Astrocyte of the hippocampus (primary cell): ENCODE results near the gene HNRNPH1.
"Not testable (repeated sequence)": the region's sequence is repeated elsewhere in the genome, so short reads cannot be mapped to it uniquely, and the experiment has no call there.

Experiments used
- DNase-seq: peaks from one replicate; pipeline ENCODE4 v3.0.0; 2011; ENCODE audit warnings: low read depth, low spot score

The HNRNPH1 gene, protein sequence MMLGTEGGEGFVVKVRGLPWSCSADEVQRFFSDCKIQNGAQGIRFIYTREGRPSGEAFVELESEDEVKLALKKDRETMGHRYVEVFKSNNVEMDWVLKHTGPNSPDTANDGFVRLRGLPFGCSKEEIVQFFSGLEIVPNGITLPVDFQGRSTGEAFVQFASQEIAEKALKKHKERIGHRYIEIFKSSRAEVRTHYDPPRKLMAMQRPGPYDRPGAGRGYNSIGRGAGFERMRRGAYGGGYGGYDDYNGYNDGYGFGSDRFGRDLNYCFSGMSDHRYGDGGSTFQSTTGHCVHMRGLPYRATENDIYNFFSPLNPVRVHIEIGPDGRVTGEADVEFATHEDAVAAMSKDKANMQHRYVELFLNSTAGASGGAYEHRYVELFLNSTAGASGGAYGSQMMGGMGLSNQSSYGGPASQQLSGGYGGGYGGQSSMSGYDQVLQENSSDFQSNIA

DNA sequence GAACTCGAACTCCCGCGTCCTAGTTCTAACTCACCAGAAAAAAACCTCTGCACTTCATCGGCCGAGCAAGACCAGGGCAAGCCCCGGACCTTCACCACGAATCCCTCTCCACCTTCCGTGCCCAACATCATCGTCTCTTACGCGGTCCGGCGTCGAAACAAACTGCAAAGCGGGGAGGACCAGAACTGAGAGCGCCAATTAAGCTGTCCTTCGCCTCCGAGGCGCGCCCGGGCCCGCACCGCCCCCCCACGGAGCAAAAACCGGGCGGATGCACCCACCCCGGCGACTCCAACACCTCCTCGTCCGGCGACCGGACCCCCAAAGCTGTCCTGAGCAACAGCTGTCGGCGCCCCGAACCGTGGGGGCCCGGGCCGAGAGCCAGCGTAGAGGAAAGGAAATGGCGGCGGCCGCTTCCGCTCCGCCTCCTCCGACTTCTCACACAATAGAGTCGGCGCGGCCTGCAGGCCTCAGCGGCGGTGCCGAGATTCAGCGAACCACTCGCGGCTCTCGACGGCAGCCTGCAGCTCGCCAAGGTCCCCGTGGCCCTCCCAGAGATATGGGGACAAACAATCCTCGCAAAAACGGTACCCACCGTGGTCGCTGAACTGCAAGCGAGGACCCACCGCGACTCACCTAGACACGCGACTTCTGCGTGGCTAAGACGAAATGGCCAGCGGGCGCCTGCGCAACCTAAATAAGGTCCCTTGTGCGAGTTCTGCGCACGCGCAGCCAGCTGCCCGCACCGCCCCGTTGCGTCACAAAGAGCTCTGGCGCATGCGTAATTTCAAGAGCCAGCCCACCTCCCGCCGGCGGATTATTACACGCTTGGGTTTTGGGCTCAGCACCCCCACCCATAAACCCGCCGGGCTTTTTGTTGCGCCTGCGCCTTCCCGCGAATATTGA is at the start of gene HNRNPH1:
Gene HNRNPH1, minus strand, starts transcription at position 669 of the 903 bp plus-strand sequence. Its CDS starts 538 bp downstream, at position 131.
- peak; percentile 99 for DNase-seq

DNA sequence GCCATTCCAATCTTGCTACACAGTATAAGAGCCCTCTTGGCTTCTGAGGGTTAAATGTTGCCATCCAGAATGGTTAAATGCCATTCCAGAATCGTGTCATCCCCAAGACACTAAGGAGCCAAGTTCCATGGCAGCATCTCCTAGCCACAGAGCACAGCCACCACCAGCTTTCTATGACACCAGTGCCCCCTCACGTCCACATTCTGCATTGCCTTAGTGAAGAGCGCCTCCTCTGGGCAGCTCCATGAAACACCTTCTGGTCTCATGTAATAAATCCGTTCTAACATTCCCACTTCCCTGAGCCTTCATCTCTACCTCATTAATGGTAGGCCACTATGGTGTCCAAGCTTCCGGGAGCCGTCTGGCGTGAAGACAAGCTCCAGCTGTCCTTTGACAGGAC is 44.9 kb upstream of the HNRNPH1 start:
- DNase-seq = peak; percentile 46

DNA sequence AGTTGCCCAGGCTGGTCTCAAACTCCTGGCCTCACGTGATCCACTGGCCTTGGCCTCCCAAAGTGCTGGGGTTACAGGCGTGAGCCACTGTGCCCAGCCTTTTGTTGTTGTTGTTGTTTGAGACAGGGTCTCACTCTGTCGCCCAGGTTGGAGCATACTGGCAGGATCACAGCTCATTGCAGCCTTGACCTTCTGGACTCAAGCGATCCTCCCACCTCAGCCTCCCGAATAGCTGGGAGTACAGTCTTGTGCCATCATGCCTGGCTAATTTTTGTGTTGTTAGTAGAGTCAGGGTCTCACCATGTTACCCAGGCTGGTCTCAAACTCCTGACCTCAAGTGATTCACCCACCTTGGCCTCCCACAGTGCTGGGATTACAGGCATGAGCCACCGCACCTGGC is 38.2 kb upstream of the HNRNPH1 start:
- DNase-seq = not testable (repeated sequence)

DNA sequence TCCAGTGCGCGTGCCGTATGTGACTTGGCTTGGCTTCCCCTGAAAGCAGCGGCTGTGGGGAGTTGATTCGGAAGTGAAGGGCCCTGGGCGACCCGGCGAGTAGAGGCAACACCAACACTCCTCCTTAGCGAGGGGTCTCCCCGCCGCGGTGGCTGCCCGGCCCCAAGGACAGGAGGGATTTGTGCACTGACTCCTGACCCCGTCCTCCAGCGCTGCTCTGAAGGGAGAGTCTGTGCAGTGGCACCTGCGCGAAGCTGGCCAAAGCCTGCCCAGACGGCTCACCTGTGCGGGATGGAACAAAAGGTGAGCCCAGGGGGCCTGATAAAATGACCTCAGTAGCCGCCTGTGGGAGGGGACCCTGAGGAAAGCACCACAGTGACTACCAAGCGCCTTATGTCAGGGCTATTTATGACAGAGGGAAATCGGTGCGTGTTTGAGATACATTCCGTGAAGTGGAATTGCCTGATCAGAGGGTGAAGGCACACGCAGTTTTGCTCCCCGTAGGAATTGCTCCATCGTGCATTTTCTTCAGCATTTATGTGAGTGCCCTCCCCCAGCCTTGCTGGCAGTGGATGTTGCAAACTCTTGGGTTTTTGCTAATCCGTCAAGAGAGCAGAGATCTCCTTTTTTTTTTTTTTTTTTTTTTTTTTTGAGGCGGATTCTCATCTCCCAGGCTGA is 34.8 kb upstream of the HNRNPH1 start:
- DNase-seq = peak; percentile 31

DNA sequence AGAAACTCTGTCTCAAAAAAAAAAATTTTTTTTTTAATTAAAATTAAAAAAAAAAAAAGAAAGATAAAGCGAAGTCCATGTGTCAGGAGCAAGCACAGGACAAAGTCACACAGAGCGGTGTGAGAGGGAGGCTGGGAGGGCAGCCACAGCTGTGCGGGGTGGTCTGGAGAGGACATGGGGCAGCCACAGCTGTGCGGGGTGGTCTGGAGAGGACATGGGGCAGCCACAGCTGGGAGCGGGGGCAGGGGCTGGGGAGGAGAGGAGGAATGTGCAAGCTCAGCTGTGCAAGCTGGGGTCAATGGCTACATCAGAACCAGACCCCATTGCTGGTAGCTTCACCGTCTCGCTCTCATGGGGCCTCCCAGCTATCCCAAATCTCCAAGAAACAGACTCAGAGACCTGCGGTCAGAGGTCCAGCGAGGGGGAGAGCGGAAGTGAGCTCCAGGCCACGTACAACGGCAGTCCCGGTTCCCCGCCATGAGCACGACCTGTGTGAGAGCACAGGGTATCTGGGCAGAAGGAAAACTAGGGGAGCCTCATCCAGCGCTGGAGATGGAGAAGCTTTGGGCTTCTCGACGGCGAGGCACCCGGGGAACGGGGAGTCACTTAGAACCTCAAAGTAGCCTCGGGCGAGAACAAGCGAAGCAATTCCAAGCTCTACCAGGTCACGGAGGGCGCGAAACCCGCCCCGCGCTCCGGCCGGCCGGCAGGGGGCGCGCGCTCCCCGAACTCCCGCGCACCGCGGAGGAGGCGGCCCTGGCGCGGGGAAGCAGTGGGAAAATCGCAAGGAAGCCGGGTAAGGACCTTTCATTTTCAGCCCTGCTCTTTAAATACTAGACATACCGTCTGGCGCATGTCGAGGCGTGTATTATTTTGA is 34.1 kb upstream of the HNRNPH1 start:
- not testable (repeated sequence) for DNase-seq

DNA sequence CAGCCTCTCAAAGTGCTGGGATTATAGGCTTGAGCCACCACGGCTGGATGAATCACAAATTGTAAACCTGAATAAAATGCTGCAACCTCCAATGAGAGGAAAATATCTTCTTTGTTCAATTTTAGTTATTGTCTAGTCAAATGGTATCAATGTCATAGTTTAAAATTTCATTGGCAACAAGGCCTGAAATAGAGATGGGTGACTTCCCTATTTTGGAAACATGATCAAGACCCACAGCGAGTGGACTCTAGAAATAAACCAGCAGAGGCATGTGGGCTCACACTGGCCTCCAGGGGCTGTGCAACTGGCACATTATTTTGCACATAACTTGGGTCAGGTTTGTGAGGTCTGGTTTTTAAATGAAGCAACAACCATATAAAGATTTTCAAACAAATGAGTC is 29.7 kb upstream of the HNRNPH1 start:
- DNase-seq = not testable (repeated sequence)

DNA sequence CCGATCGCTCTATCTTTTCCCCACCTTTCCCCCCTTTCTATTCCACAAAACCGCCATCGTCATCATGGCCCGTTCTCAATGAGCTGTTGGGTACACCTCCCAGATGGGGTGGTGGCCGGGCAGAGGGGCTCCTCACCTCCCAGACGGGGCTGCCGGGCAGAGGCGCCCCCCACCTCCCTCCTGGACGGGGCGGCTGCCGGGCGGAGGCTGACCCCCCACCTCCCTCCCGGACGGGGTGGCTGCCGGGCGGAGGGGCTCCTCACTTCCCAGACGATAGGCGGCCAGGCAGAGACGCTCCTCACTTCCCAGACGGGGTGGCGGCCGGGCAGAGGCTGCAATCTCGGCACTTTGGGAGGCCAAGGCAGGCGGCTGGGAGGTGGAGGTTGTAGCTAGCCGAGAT is 26.8 kb upstream of the HNRNPH1 start:
- DNase-seq = not testable (repeated sequence)

DNA sequence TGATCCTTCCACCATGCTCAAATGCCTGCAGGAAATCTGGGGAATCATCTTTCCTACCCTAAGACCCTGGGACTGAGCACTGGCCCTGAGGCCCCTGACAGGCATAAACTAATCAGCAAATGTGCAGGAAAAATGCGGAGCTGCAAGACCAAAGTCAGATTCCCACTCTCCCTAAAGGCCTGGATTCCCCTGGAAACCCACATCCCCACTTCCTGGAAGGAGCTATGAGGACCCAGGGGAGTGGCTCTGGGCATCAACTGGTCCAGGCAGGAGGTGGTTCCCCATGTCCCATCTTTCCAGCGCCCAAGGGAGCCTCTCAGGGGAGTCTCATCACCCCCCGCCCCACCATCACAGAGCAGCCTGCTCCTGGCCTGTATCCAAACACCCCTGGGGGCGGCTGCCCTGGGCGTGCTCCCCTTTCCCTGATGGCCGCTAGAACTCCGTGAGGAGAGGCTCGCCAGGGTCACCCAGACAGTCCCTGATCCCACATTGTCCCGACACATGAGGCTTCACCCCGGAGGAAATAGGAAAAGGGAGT is 25.8 kb upstream of the HNRNPH1 start:
- not testable (repeated sequence) for DNase-seq

DNA sequence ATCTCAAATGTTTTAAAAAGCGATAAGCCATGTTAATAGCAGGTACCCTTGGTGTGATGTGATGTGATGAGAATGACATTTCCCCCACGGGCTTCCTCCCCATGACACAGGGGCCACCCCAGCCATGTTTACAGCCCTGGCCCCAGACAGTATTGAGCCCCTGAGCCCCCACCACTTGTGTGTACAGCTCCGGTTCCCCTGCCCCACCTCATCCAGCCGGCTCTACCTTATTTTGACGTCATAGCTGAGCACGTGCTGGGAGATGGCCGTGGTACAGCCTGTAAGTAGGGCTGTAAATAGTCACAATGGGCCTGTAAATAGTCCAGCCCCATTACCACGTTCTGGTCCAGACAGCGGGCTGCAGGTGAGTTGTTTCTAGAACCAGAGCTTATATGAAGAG is 24.9 kb upstream of the HNRNPH1 start:
- DNase-seq = no peak

DNA sequence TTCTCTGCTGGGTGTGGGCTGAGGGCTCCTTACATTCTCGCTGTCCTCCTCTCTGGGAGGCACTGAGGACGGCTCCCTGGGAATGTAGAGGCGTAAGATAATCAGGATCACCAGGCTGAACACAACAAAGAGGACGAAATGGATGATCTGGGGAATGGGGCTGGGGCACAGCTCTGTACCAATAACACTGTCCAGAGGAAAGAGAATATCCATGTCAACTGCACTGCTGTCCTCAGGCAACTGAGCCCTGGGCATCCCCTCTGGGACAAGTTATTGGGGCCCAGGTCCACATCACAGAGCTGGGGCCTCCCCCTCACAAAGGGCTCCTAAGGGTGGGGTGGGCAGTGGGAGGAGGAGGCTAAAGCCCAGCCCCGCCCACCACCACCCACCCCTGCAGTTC is 21.3 kb upstream of the HNRNPH1 start:
- DNase-seq = not testable (repeated sequence)

DNA sequence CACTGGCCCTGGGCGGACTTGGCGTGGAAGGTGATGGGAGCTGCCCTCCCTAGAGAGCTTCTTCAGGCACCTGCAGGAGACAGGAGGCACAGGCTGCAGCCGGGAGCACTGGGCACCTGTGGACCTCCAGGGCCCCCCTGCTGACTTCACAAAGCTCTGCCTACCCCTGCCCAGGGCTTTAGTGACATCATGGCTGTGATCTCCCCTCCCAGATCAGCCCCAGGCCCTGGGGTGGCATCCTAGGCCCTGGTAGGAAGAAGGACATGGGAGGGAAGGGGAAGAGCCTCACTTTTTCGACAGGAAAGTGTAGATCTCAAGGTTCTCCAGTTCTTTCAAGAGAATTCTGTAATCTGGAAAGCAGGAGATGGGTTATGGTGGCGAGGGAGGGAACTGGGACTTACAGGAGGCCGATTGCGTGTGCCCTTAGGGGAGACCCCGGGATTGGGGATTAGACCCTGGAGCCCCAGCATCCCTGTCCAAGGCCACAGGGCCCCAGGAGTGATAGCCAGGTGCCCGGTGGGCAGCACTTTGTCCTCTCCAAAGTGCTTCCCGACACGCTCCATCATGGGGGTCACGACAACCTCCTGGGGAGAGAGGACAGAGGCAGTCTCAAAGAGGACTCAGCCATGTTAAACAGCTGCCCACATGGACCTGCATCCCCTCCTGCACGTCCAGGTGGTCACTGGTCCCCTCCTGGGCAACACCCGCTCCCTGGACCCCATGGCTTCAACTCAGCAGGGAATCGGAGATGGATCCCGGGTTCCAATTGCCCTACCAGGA is 19.9 kb upstream of the HNRNPH1 start:
- DNase-seq = not testable (repeated sequence)

DNA sequence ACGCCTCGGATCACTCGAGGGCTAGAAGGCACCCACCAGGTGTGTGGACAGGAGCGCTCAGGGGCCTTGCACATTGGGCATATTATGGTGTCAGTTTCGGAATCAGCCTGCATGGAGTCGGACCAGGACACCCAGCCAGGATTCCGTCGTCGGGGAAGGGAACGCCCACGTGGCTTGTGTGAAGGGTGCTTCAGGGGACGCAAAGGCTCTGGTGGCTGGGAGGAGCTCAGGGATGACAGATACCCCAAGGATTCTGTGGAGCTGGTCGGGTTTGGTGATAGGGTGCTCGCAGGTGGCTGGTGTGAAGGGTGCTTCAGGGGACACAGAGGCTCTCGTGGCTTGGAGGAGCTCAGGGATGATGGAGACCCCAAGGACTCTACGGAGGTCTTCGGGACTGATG is 19.2 kb upstream of the HNRNPH1 start:
- DNase-seq = not testable (repeated sequence)

DNA sequence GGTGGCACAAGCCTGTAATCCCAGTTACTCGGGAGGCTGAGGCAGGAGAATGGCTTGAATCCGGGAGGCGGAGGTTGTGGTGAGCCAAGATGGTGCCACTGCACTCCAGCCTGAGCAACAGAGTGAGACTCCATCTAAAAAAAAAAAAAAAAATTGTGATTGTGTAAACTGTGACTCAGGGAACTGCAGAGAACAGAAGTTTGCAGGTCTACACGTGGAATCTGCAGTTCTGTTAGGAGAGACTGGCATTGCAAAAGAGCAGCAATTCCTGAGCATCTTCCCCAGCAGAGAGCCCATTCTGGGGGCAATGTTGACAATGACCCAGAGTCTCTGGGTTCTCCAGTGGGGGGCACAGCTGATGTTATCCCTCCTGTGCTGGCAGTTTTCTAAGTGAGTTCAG is 18.3 kb upstream of the HNRNPH1 start:
- DNase-seq = not testable (repeated sequence)

DNA sequence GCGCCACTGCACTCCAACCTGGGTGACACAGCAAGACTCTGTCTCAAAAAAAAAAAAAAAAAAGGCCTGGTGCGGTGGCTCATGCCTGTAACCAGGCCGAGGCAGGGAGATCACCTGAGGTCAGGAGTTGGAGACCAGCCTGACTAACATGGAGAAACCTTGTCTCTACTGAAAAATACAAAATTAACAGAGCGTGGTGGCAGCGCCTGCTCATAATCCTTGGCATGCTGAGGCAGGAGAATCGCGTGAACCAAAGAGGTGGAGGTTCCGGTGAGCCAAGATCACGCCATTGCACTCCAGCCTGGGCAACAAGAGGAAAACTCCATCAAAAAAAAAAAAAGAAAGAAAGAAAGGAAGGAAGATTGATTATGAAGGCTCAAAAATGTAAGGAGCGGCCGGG is 15.8 kb upstream of the HNRNPH1 start:
- not testable (repeated sequence) for DNase-seq

DNA sequence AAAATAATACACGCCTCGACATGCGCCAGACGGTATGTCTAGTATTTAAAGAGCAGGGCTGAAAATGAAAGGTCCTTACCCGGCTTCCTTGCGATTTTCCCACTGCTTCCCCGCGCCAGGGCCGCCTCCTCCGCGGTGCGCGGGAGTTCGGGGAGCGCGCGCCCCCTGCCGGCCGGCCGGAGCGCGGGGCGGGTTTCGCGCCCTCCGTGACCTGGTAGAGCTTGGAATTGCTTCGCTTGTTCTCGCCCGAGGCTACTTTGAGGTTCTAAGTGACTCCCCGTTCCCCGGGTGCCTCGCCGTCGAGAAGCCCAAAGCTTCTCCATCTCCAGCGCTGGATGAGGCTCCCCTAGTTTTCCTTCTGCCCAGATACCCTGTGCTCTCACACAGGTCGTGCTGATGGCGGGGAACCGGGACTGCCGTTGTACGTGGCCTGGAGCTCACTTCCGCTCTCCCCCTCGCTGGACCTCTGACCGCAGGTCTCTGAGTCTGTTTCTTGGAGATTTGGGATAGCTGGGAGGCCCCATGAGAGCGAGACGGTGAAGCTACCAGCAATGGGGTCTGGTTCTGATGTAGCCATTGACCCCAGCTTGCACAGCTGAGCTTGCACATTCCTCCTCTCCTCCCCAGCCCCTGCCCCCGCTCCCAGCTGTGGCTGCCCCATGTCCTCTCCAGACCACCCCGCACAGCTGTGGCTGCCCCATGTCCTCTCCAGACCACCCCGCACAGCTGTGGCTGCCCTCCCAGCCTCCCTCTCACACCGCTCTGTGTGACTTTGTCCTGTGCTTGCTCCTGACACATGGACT is 11.1 kb upstream of the HNRNPH1 start:
- DNase-seq = not testable (repeated sequence)

DNA sequence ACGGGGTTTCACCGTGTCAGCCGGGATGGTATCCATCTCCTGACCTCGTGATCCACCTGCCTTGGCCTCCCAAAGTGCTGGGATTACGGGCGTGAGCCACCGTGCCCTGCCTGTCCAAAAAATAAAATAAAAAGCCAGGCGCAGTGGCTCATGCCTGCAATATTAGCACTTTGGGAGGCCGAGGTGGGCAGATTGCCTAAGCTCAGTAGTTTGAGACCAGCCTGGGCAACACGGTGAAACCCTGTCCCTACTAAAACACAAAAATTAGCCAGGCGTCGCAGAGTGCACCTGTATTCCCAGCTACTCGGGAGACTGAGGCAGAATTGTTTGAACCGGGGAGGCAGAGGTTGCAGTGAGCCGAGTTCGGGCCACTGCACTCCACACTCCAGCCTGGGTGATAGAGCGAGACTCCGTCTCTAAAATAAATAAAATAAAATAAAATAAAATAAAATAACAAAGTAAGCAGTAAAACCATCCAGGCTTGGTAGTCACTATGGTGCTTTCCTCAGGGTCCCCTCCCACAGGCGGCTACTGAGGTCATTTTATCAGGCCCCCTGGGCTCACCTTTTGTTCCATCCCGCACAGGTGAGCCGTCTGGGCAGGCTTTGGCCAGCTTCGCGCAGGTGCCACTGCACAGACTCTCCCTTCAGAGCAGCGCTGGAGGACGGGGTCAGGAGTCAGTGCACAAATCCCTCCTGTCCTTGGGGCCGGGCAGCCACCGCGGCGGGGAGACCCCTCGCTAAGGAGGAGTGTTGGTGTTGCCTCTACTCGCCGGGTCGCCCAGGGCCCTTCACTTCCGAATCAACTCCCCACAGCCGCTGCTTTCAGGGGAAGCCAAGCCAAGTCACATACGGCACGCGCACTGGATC is 10.3 kb upstream of the HNRNPH1 start:
- not testable (repeated sequence) for DNase-seq

DNA sequence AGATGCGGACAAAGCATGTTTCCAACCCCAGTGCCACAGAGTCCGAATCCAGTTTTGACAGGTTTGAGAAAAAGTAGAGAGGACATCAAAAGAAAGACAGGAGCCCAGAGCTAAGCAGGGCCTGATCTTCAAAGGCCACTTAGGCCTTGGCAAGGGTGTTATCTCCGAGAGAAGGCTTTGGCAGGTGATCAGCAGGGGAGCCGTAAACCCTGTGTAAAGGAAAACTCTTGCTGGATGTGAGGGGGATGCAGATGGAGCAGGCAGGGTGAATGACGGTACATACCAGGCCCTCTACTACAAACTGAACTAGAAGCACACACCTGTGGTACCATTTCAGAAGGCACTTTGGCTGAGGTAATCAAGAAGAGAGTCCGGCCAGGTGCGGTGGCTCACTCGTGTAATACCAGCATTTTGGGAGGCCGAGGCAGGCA is 1.4 kb upstream of the HNRNPH1 start:
- no peak for DNase-seq
